Measurements from ENCODE around the gene RRP8. TPM values are rescaled to one million over a fixed set of nuclear protein-coding genes. Genes with fewer than 3 reads are reported as not detected.

Gene RRP8
- total RNA-seq, 1 donor from 2014 or later: 14.6 TPM

DNA sequence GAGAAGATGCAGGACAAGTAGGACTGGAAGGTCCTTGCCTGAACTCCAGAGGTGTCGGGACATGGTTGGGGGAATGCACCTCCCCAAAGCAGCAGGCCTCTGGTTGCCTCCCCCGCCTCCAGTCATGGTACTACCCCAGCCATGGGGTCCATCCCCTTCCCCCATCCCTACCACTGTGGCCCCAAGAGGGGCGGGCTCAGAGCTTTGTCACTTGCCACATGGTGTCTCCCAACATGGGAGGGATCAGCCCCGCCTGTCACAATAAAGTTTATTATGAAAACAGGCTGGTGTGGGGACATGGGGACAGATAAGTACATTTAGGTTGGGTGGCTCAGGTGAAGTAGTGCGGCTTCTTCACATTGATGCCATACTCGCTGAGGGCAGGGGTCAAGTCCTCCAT lies 7.2 kb upstream of the RRP8 start:
- TF ChIP-seq, protein P1, sequence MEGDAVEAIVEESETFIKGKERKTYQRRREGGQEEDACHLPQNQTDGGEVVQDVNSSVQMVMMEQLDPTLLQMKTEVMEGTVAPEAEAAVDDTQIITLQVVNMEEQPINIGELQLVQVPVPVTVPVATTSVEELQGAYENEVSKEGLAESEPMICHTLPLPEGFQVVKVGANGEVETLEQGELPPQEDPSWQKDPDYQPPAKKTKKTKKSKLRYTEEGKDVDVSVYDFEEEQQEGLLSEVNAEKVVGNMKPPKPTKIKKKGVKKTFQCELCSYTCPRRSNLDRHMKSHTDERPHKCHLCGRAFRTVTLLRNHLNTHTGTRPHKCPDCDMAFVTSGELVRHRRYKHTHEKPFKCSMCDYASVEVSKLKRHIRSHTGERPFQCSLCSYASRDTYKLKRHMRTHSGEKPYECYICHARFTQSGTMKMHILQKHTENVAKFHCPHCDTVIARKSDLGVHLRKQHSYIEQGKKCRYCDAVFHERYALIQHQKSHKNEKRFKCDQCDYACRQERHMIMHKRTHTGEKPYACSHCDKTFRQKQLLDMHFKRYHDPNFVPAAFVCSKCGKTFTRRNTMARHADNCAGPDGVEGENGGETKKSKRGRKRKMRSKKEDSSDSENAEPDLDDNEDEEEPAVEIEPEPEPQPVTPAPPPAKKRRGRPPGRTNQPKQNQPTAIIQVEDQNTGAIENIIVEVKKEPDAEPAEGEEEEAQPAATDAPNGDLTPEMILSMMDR (IDR thresholded peaks at IDR 0.05; ENCODE audit: unreplicated experiment): no peak
- peak overlapping the region; percentile 96 for H3K27ac Mint-ChIP-seq (ENCODE audit: unreplicated experiment)
- H3K9me3 Mint-ChIP-seq (ENCODE audit: unreplicated experiment): no peaks in the 10 kb centered on the region
- DNase-seq (ENCODE audit: low spot score): no peak
- H3K36me3 Mint-ChIP-seq (ENCODE audit: low read depth, unreplicated experiment): peaks cover 53% of the 10 kb centered on the region
- peaks cover 39% of the 10 kb centered on the region for H3K4me1 Mint-ChIP-seq (ENCODE audit: unreplicated experiment)
- peaks cover 8% of the 10 kb centered on the region for H3K27me3 Mint-ChIP-seq (ENCODE audit: unreplicated experiment)
- peak overlapping the region; percentile 90 for H3K4me3 Mint-ChIP-seq (ENCODE audit: unreplicated experiment)

DNA sequence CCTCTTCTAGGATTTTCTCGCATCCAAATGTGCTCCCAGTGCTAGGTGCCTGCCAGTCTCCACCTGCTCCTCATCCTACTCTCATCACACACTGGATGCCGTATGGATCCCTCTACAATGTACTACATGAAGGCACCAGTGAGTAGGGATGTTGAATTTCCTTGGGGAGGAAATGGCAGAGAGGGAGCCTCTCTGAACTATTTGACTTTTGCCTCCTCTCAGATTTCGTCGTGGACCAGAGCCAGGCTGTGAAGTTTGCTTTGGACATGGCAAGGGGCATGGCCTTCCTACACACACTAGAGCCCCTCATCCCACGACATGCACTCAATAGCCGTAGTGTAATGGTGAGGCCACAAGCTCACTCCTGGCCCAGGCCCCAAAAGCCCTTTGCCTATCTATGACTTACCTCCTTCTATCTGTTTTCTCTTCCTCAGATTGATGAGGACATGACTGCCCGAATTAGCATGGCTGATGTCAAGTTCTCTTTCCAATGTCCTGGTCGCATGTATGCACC lies 6.1 kb upstream of the RRP8 start:
- no peaks in the 10 kb centered on the region for H3K9me3 Mint-ChIP-seq (ENCODE audit: unreplicated experiment)

DNA sequence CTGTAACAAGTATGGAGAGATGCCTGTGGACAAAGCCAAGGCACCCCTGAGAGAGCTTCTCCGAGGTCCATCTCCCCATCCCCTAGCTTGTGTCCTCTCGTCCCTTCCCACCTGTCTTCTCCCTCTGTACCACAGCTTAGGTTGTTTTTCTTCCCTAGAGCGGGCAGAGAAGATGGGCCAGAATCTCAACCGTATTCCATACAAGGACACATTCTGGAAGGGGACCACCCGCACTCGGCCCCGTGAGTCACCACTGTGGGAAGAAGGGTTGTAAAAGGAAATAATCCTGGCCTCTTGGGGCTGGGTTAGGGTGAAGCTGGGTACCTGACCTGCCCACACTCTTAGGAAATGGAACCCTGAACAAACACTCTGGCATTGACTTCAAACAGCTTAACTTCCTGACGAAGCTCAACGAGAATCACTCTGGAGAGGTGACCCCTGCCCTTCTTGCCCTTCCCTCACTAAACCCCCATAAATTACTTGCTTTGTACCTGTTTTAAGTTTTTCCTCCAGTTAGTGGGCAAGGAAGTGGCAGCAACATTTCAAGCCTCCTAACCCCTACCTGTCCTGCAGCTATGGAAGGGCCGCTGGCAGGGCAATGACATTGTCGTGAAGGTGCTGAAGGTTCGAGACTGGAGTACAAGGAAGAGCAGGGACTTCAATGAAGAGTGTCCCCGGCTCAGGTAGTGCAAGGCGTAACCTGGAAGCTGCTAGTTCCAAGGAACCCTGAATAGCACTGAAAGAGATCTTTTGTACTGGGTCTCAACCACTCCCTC lies 5.5 kb upstream of the RRP8 start:
- TF ChIP-seq, protein P1 (IDR thresholded peaks at IDR 0.05; ENCODE audit: unreplicated experiment): no peak
- Mint-ChIP-seq H3K27ac (ENCODE audit: unreplicated experiment) (peak overlapping the region; percentile 62), H3K4me1 (ENCODE audit: unreplicated experiment) (peaks cover 41% of the 10 kb centered on the region), H3K36me3 (ENCODE audit: low read depth, unreplicated experiment) (peaks cover 47% of the 10 kb centered on the region), H3K4me3 (ENCODE audit: unreplicated experiment) (peak overlapping the region; percentile 62), H3K9me3 (ENCODE audit: unreplicated experiment) (no peaks in the 10 kb centered on the region), H3K27me3 (ENCODE audit: unreplicated experiment) (peaks cover 10% of the 10 kb centered on the region)
- no peak for DNase-seq (ENCODE audit: low spot score)

More for the DNA sequence above, 6.1 kb upstream of the RRP8 start:
- DNase-seq (ENCODE audit: low spot score): no peak
- peak overlapping the region; percentile 82 for H3K27ac Mint-ChIP-seq (ENCODE audit: unreplicated experiment)
- TF ChIP-seq, protein P1 (IDR thresholded peaks at IDR 0.05; ENCODE audit: unreplicated experiment): no peak
- peaks cover 10% of the 10 kb centered on the region for H3K27me3 Mint-ChIP-seq (ENCODE audit: unreplicated experiment)
- peak overlapping the region; percentile 70 for H3K4me3 Mint-ChIP-seq (ENCODE audit: unreplicated experiment)
- H3K4me1 Mint-ChIP-seq (ENCODE audit: unreplicated experiment): peaks cover 41% of the 10 kb centered on the region
- peaks cover 48% of the 10 kb centered on the region for H3K36me3 Mint-ChIP-seq (ENCODE audit: low read depth, unreplicated experiment)

DNA sequence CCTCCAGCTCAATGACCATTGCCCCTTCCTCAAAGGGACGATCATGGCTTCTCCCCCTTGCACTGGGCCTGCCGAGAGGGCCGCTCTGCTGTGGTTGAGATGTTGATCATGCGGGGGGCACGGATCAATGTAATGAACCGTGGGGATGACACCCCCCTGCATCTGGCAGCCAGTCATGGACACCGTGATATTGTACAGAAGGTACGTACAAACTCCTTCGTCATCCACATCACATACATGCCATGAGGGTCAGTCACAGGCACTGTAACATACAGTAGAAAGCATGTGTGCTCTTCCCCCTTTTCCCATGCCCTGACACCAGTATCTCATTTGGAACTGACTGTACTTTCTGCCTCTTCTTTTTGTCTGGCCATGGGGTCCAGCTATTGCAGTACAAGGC lies 4.6 kb upstream of the RRP8 start:
- Mint-ChIP-seq H3K9me3 (ENCODE audit: unreplicated experiment) (no peaks in the 10 kb centered on the region), H3K27ac (ENCODE audit: unreplicated experiment) (no peak overlapping the region), H3K4me1 (ENCODE audit: unreplicated experiment) (peaks cover 41% of the 10 kb centered on the region), H3K27me3 (ENCODE audit: unreplicated experiment) (peaks cover 10% of the 10 kb centered on the region), H3K4me3 (ENCODE audit: unreplicated experiment) (no peak overlapping the region), H3K36me3 (ENCODE audit: low read depth, unreplicated experiment) (peaks cover 47% of the 10 kb centered on the region)
- TF ChIP-seq, protein P1 (IDR thresholded peaks at IDR 0.05; ENCODE audit: unreplicated experiment): no peak
- no peak for DNase-seq (ENCODE audit: low spot score)

DNA sequence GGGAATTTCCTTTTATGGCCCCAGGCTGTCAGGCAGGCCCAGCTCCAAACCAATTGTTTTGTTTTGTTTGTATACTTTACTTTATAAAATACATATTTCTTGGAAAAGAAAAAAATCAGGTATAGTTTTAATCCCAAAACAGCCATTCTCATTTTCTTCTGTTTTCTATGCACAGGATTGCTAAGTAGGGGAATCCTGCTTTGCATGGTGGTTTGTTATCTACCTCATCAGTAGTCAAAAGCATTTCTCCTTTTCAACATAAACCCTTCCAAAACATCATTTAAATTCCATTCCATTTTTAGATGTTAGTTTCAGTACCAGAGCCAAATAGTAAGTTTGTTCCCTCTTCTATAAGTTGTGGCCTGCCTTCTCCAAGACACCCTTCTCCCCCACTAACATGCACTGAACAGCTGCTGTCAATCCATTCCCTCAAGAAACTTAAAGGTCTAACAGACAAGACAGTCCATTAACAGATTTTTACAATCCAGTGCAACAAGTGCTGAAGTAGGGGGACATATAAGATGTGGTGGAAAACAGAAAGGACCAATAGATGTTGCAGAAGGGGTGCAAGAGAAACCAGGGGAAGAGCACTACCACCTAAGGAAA lies 3.9 kb upstream of the RRP8 start:
- H3K4me3 Mint-ChIP-seq (ENCODE audit: unreplicated experiment): peak overlapping the region; percentile 76
- H3K4me1 Mint-ChIP-seq (ENCODE audit: unreplicated experiment): peaks cover 45% of the 10 kb centered on the region
- H3K27ac Mint-ChIP-seq (ENCODE audit: unreplicated experiment): peak overlapping the region; percentile 99
- H3K36me3 Mint-ChIP-seq (ENCODE audit: low read depth, unreplicated experiment): peaks cover 47% of the 10 kb centered on the region
- peaks cover 10% of the 10 kb centered on the region for H3K27me3 Mint-ChIP-seq (ENCODE audit: unreplicated experiment)
- no peak for DNase-seq (ENCODE audit: low spot score)
- TF ChIP-seq, protein P1 (IDR thresholded peaks at IDR 0.05; ENCODE audit: unreplicated experiment): no peak
- H3K9me3 Mint-ChIP-seq (ENCODE audit: unreplicated experiment): no peaks in the 10 kb centered on the region
